ENCODE measurements around the gene SHOC2.

The SHOC2 gene

DNA sequence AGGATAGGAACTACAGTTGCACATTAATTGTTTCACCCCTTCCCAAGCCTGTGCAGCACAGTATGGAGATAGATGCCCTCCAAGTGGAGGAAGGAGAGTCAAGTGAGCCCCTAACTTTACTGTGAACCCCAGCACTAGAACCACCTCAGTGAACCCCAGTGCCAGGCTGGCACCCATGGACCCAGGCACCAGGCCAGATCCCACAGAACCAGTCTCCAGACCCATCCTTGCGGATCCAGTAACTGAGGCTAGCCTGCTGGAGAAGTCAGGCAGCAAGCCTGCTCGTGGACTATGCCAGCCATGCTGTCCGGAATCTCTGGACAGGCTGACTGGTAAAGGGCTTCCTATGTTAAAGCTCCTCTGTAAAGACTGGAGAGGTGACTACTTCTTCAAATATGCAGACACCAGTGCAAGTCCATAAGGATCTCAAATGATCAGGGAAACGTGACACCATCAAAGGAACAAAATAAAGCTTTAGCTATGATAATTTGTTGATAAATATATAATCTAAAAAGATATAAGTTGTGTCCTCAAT, 27.7 kb downstream of the SHOC2 start:
- no peak for DNase-seq

DNA sequence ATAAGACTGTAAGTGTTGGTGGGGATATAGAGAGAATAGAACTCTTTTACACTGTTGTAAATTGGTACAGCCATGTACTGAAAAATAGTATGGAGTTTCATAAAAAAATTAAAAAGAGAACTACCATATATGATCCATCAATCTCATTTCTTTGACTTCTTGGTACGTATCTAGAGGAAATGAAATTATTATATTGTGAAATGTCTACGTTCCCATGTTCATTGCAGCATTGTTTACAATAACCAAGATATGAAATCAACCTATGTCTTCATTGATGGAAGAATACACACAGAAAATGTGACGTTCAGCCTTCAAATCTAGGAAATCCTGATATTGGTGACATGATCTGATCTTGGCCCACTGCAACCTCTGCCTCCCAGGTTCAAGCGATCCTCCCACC, 32.0 kb downstream of the SHOC2 start:
- DNase-seq = no peak

DNA sequence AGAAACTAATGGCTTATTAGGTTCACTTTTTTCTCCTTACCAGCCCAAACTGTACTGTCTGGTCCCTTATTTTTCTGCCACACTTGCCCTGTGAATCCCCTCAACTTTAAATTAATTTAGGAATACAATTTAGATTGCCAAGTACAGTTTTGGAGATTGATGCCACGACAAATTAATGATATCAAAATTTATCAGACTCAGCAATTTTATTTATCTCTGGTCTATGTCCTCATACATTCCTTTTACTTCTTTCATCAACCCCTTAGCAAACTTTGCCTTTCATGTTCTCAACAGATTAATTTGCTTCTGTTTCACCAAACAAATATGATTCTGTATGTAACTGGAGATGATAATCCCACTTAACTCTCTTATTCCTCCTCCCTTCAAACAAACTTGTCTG, 38.2 kb downstream of the SHOC2 start:
- no peak for DNase-seq

DNA sequence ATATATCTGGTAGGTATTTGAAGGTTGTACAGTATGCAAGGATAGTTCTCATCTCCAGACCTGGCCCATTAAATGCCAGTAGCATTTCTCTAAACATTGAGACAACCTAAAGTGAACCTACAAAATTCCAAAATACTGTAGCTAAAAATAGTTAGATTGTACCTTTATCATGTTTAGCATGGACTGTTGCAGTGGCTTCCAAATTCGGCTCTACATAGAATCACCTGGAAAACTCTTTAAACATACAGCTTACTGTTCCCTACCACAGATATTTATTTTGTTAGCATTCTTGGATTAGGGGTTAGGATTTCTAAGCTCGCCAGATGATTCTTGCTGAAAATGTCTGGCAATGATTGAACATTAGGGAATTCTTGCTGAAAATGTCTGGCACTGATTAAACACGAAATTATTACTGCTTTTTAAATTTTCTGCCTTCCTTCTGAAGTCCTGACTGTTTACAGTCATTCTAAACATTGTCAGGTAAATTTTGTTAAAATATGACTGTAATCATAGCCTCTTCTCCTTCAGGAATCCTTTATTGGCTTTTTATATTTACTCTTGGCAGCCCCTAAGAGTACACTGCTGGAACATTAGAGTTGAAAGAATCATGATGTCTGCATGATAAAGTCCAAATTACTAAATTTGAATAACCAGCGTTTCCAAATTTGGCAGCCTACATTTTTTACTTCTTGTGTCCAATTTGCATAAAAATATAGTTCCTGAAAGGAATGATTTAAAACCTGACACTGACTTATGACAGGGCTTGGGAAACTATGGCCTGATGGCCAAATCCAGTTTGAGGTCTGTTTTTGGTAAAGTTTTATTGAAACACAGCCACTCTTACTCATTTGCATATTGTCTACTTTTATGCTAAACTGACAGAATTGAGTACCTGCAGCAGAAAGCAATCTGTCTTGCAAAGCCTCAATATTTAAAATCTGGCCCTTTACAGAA, 40.3 kb downstream of the SHOC2 start:
- no peak for DNase-seq

DNA sequence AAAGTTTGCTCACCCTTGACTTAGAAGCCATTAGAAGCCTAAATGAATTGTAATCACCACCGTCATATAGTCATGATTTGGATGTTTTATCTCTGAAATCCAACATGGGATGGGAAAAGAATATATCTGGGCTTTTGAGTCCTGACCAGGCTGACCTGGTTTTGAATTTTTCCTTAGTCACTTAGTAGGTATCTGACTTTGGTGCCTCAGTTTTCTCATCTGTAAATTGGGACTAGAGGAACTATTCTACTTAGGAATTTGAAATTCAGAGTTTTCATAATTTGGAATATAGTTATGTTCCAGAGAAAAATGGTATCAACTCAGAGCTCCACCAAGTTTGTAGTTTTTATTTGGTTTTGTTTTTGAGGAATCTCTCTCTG, 40.9 kb downstream of the SHOC2 start:
- no peak for DNase-seq

DNA sequence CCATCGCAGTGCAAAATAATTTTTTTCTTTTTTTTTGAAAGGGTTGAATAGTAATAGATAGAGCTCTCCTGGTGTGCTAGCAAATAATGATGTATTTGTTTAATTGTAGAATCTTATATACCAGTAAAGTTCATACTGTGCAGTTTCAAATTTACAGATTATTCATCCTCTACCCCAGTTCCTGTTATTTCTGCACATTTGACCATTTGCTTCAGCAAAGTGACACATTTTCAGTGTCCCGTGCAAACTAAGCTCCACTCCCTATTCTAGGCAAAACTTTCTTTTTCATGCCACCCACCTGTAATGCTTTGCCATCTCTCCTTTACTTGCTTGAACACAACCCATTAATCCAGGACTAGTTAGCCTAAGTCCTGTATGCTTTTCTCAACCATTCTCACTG, 43.0 kb downstream of the SHOC2 start:
- no peak for DNase-seq

DNA sequence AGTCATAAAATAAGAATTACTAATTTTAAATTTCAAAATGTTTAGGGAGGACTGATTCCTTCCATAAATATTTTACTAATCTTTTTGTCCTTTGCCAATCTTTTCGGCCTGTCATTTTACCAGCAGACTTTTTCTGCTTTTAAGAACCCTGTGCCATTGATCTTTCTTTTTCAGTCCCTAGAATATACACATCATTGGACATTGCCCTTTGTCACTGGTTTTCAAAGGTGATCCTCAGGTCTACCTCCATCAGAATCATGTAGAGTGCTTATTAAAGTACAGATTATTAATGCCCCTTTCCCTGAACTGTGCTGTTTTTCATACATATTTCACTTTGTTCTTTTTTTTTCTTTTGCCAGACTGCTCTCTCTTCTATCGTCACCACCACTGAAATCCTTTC, 43.8 kb downstream of the SHOC2 start:
- no peak for DNase-seq

DNA sequence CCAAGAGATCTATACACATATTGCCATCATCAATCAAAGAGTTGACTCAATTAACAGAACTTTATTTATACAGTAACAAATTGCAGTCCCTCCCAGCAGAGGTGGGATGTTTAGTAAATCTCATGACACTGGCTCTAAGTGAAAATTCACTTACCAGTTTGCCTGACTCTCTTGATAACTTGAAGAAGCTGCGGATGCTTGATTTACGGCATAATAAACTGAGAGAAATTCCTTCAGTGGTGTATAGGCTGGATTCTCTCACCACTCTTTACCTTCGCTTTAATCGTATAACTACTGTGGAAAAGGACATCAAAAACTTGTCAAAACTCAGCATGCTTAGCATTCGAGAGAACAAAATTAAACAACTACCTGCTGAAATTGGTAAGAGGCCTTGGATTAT, 45.3 kb downstream of the SHOC2 start:
- DNase-seq = no peak

DNA sequence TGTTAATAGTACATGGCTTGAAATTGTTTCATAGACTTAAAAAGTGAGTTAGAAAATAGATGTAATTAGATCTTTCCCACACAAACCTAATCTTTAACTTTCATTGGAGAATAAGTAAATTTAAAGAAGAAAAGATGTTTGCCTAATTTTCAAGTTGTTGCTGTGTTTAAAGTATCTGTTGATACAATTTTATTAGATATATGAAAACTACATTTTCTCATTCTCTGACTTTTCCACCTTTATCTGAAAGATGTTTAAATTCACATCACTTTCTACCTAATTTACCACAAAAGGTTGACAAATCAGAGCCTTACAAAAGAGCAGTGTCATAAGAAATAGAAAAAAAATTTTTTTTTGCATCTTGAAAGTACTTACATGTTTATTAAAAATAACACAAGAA, 45.8 kb downstream of the SHOC2 start:
- DNase-seq = no peak

DNA sequence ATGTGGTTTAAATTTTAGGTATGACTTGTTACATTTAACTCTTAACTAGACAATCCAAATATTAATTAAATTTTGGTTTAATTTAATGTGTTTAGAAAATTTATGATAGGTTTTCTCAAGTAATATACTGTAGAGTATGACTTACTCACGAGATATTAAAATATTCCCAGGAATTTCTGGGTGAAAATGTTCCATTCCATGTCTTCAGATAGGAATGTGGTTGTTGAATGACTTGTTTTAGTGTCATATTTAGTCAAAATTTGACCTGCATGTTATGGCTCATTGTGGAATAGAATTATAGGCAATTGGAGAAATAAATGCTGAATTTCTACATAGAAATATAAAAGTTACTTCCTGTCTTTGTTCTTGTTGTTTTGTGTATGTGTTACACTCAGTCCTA, 46.7 kb downstream of the SHOC2 start:
- DNase-seq = no peak

DNA sequence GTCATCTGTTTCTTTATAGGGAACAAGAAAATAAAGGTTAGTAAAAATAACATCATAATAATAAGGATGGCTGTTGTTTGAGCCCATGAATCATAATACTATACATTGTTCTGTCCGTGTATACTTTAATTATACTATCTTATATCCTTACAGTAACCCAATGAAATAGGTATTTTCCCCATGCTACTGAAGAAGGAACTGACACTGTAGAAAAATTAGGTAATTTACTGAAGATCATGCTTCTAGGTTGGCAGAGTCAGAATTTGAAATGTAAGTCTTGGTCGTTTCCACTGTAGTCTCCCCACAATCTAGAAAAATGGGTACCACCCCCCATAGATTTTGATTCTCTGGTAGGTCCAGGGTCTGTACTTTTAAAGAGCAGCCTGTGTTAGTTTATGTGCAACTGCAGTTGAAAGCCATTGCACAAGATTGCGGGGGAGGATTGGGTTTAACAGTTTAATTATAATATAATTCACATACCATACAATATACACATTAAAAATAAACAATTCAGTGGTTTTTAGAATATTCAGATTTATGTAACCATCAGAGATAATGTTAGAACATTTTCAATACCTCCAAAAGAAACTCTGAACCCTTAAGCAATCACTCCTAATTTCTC, 47.7 kb downstream of the SHOC2 start:
- DNase-seq = no peak

DNA sequence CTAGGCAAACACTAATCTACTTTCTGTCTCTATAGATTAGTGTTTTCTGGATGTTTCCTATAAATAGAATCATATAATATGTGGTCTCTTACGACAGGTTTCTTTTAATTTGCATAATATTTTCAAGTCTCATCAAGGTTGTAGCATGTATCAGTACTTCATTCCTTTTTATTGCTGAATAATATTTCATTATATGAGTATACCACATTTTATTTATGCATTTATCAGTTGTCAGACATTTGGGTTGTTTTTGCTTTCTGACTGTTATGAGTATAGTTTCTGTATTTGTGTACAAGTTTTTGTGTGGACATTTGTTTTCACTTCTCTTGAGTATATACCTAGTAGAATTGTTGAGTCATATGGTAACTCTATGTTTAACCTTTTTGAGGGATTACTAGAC, 48.2 kb downstream of the SHOC2 start:
- no peak for DNase-seq

DNA sequence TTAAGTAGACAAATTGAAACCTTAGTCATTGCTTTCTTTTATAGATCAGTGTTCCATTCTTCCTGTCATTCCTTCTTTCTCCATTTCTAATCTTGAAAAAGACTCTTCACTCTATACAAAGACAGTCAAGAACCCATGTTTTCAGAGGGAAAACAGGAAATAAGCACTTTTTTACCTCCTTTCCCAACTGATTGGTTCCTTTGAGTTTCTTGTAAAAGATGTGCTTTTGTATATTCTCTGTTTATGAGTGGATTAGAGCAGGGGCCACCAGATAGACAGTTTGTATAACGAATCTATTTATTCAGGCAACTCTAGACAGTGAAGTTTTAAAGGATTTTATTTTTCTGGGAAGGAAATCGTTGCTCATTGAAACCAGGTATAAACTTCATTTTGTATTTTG, 49.8 kb downstream of the SHOC2 start:
- no peak for DNase-seq

DNA sequence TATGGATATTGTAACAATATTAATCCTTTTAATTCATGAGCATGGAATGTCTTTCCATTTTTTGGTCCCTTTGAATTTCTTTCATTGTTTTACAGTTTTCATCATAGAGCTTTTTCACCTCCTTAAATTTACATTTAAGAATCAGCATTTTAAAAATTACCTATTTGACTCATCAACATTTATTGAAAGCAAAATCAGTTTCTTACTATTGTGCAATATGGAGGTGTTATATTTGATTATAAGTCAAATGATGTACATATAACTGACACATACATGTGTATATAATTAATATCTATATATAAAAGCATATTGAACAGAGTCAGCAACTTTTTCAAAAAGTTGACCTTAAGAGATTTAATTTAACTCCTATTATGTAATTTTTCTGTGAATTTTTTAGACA, 52.2 kb downstream of the SHOC2 start:
- no peak for DNase-seq

DNA sequence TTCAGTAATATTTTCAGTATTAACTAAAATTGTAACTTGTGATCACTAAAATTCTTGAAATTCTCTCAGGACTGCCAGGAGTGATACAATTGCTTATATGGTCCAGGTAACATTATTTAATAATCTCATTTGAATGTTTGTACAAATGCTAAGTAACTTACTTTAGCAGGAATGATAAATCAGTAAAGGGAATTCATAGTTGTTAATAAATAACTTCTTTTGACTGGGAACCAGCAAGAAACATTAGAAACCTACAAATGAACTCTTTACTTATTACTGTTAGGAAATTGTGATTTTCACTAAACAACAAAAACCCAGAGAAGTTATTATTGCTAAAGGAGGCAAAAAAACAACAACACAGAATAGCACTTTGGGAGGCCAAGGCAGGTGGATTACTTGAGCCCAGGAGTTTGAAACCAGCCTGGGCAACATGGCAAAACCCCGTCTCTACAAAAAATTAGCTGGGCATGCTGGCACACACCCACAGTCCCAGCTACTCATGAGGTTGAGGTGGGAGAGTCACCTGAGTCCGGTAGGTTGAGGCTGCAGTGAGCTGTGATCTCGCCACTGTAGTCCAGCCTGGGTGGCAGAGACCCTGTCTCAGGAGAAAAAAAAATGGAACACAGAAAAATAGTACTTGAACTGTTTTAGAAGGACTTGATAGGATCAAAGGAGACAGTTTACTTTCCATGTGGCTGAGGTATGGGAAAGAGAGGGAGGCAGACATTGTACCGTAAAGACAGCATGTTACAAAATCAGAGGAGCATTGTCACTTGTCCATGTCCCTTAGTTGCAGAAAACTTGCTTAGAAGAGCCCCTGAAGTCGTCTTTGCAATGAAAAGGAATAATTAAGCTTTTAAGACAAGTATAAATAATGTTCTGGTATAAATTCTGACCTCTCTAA, 53.1 kb downstream of the SHOC2 start:
- DNase-seq = no peak

DNA sequence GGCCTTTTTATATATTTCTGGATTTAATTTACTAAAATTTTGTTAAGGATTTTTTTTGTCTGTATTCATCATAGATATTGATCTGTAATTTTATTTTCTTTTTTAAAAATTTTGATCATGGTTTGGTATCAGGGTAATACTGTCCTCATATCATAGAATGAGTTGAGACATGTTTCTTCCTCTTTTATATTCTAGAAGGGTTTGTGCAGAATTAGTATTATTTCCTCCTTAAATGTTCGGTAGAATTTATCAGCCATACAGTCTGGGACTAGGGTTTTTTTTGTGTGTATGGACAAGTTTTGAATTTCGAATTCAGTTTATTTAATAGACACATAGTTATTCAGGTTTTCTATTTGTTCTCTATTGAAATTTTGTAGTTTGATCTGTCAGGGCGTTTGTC, 54.0 kb downstream of the SHOC2 start:
- DNase-seq = no peak

DNA sequence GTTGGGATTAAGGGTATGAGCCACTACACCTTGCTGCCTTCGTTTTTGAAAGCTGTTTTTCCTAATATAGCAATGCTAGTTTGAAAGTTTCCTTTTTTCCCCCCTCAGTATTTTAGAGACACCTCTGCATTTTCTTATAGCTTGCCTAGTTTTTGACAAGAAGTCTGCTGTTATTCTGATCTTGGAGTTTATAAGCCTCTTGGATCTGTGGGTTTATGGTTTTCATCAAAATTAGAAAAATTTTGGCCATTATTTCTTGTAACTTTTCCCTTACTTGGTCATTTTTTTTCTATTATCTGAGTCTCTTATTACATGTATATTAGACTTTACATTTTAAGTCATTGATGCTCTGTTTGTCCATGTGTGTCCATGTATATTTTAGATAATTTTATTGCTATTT, 57.2 kb downstream of the SHOC2 start:
- no peak for DNase-seq

DNA sequence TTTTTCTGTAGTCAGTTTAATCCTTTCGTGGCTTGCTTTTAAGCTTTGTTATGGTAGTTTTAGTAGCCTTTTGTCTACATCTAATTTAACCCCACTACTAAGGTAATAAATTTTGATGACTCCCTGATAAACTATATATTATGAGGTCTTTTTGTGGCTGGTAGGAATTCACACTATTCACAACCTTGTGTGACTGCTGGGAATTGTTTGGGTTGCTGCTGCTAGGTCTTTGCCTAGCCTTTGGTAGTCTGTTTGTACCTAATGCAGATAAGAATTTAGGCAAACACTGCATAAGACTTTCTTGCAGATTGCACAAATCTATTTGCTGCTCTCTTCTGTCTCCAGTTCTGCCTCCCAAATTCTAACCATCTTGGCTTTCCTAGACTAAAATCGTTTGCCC, 58.3 kb downstream of the SHOC2 start:
- no peak for DNase-seq

DNA sequence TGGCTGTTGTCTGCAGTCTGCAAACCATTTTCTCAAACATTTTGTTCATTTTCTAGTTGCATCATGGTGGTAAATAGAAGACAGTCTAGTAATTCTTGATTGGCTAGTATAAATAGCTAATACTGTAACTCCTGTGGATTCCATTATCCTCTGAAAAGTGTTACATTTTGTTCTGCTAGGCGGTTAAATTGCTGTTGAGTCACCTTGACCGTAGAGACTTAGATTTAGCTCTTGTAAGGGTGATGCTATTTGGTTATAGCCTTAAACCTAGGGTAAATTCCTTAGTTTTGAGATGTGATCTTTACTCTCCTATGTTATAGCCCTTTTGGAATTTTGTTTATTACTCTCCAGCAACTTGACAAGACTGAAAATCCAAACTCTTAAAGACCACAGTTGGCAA, 58.8 kb downstream of the SHOC2 start:
- DNase-seq = no peak

DNA sequence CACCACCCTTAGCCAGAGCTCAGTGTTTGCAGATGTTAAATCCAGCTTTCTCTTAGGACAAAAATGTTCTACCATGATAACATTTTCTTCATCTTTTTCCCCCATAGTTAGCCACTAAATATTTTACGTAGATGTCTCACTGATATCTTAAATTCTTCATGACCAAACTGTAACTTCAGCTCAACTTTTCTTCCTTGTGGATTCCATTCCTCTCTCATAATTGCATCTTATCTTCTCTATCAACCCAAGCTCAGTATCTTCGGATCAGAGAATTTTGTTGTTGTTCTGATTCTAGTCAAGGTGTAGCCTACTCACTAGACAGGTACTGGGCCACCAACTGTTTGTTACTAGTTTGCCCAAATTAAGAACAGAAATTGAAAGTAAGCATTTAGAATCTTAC, 60.2 kb downstream of the SHOC2 start:
- no peak for DNase-seq

DNA sequence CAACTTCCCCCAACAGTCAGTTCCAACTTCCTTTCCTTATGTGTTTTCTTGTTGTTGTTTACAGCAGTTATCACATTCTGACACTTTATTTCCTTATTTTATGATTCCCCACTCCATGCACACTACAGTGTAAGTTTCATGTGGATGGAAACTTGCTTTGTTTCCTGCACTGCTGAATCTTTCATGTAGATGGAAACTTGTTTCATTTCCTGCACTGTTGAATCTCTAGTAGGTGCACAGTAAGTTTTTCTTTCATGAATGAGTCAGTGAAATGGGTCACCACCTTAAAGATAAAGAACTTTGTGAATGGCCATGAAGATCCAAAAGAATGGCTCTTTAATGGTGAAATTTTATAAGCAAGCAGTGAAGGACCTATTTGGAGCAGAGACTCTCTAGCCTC, 61.4 kb downstream of the SHOC2 start:
- no peak for DNase-seq

DNA sequence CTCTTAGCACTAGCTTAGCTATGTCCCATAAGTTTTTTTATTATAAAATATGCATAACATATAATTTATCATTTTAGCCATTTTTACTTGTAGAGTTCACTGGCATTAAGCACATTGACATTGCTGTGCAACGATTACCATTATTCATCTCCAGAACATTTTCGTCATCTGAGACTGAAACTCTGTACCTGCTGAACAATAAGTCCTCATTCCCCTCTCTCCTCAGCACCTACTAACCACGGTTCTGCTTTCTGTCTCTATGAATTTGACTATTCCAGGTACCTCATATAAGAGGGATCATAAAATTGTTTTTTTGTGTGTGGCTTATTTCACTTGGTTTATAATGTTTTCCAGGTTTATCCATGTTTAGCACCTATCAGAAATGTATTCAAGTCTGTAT, 64.1 kb downstream of the SHOC2 start:
- DNase-seq = no peak

DNA sequence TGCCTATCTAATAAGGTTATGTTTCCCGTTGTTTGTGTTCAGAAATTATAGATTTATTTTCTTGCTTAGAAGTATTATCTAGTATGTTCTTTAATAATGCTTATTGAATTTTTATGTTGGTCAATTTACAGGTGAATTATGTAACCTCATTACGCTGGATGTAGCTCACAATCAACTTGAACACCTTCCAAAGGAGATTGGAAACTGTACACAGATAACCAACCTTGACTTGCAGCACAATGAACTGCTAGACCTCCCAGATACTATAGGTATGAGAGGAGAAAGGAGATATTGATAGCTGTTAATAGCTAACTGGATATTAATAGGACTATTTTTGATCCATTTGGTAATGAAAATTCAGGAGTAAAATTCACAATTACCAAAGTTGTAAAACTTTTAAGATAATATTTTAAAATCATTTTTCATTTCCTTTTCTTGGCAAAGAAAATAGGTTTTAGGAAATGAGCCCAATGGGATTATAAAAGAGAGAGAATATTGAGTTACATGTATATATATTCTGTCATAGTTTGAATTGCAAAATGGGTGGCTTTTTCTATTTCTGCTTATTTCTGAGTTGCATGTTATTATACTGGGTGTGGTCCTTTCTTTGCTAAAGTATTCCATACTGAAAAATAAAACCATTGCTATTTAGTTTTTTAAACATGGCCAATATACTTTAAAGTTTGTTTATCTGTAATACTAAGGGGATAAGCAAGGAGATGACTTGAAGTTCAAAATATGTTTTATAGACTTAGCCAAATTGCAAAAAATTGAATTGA, 66.3 kb downstream of the SHOC2 start:
- DNase-seq = no peak

Measured in NCI-H187 treated with DMSO at 0.1 percent for 48 hours (cell line).